Panc1 (cell line): ENCODE results near the gene F2. TPM values are rescaled to one million over a fixed set of nuclear protein-coding genes. Genes with fewer than 3 reads are reported as not detected.

ENCODE experiments used
- ATAC-seq: fragments of 200-7000 bp; cut with Tn5 transposase; 2 replicates; pipeline ENCODE4 v1.9.1; 2020; ENCODE audit warnings: mild to moderate bottlenecking, moderate library complexity
- BruUV-seq: library from RNA; stranded (reverse); fragments of 400-500 nt; replicated peaks from 2 replicates; lab custom pipeline; 2021; lab: Mats Ljungman, UMichigan
- CTCF ChIA-PET: fragments of 300-600 bp; sonication (Branson Sonifier 250); formaldehyde crosslinking; loops from one replicate; lab custom pipeline; 2022; ENCODE audit warnings: antibody characterized with exemption; lab: Charles Lee
- POLR2A ChIA-PET: fragments of 300-600 bp; sonication (Branson Sonifier 250); formaldehyde crosslinking; loops from one replicate; lab custom pipeline; 2022; ENCODE audit warnings: antibody characterized with exemption; lab: Charles Lee
- DNase-seq: peaks from one replicate; pipeline ENCODE4 v3.0.0-alpha.2; 2010; ENCODE audit warnings: low read depth, low spot score
- H3K27ac ChIP-seq: 2 replicates; pipeline ENCODE4 v1.5.1; 2011; ENCODE audit warnings: mild to moderate bottlenecking, low read length, inconsistent platforms
- H3K27me3 ChIP-seq: fragments of 200-500 bp; sonication (Bioruptor generic); 2 replicates; pipeline ENCODE4 v1.6.0; 2014; ENCODE audit warnings: low read length, inconsistent platforms; ENCODE audit not compliant: control insufficient read depth, insufficient read depth
- H3K36me3 ChIP-seq: fragments of 200-500 bp; sonication (Bioruptor generic); 2 replicates; pipeline ENCODE4 v1.5.1; 2014; ENCODE audit warnings: inconsistent platforms, mild to moderate bottlenecking, low read length, moderate library complexity; ENCODE audit not compliant: control insufficient read depth, insufficient read depth
- H3K4me1 ChIP-seq: 2 replicates; pipeline ENCODE4 v1.5.1; 2011; ENCODE audit warnings: inconsistent platforms, mild to moderate bottlenecking, low read length, moderate library complexity; ENCODE audit not compliant: control insufficient read depth, insufficient read depth
- H3K4me3 ChIP-seq, 2 experiments: 2 replicates each; pipeline ENCODE4 v1.5.1; 2011 to 2012; ENCODE audit warnings: low read depth in 2 of 2, low read length in 2 of 2, mild to moderate bottlenecking in 2 of 2, inconsistent platforms in 1 of 2, moderate library complexity in 1 of 2
- H3K9me3 ChIP-seq: fragments of 200-500 bp; sonication (Bioruptor generic); 2 replicates; pipeline ENCODE4 v1.5.1; 2014; ENCODE audit warnings: low read depth, mild to moderate bottlenecking, inconsistent platforms, low read length, moderate library complexity; ENCODE audit not compliant: control insufficient read depth, insufficient read depth
- CTCF ChIP-seq: fragments of 450-650 bp; IDR thresholded peaks from 2 replicates; pipeline ENCODE4 v1.5.1; 2017; ENCODE audit warnings: mild to moderate bottlenecking
- POLR2AphosphoS5 ChIP-seq: IDR thresholded peaks from 2 replicates; pipeline ENCODE4 v1.6.1; 2012; ENCODE audit warnings: mild to moderate bottlenecking, low read depth, low read length, moderate library complexity
- REST ChIP-seq, 2 experiments: IDR thresholded peaks; 2 replicates each; pipeline ENCODE4 v1.6.1; 2011 to 2012; ENCODE audit warnings: low read depth in 2 of 2, control low read depth in 1 of 2, low read length in 1 of 2, mild to moderate bottlenecking in 1 of 2, moderate library complexity in 1 of 2; ENCODE audit not compliant: insufficient read depth in 1 of 2
- TCF7L2 ChIP-seq: IDR thresholded peaks from 2 replicates; pipeline ENCODE4 v1.6.1; 2011; ENCODE audit warnings: mild to moderate bottlenecking, low read depth, low read length, inconsistent platforms
- in situ Hi-C: cut with HindIII; loops from 2 replicates; pipeline ENCODE4 v1.10.0; 2016; ENCODE audit warnings: low sequenced_read_pairs, low pct_unique_long_range_greater_than_20kb
- intact Hi-C: fragments of 100-400 bp; cut with micrococcal nuclease; formaldehyde crosslinking; loops from one replicate; pipeline ENCODE4 v1.10.0; 2022; ENCODE audit not compliant: unreplicated experiment
- total RNA-seq: library from RNA; stranded (reverse); gene quantifications from one replicate; pipeline ENCODE4 v1.2.1, GENCODE V29; 2021; ENCODE audit not compliant: unreplicated experiment

F2 gene
- total RNA-seq, 1 experiment from 2014 or later, result 0.64 TPM

GRCh38 chr11:46726206-46726862 lies 7.3 kb downstream of the F2 start:
- intact Hi-C loops, result no loop called here
- Histone ChIP-seq H3K4me3 (no peak overlapping the region), H3K4me1 (no peaks in the 10 kb centered on the region; the same call in 1 of the 2 replicates), H3K27ac (no peak overlapping the region), H3K27me3 (no peaks in the 10 kb centered on the region), H3K9me3 (no peaks in the 10 kb centered on the region), H3K36me3 (no peaks in the 10 kb centered on the region)
- in situ Hi-C loops, result no loop called here
- TF ChIP-seq CTCF (no peak), POLR2AphosphoS5 (no peak), REST (IDR thresholded peaks at IDR 0.05; ENCODE audit: insufficient read depth in 1 of 2, low read depth in 2 of 2, low read length in 1 of 2) (no peak), TCF7L2 (no peak)
- DNase-seq (no peak), ATAC-seq (no peak)
- CTCF ChIA-PET, result no interaction called here
- BruUV-seq, result no TSS peak
- POLR2A ChIA-PET, result no interaction called here

GRCh38 chr11:46727952-46728658 lies 9.1 kb downstream of the F2 start:
- no peaks in the 10 kb centered on the region for H3K36me3 ChIP-seq
- no peaks in the 10 kb centered on the region; the same call in 1 of the 2 replicates for H3K4me1 ChIP-seq
- in situ Hi-C loops, result no loop called here
- H3K9me3 ChIP-seq, result no peaks in the 10 kb centered on the region
- H3K27me3 ChIP-seq, result no peaks in the 10 kb centered on the region
- no peak overlapping the region for H3K4me3 ChIP-seq
- TF ChIP-seq REST (IDR thresholded peaks at IDR 0.05; ENCODE audit: insufficient read depth in 1 of 2, low read depth in 2 of 2, low read length in 1 of 2), result no peak
- TF ChIP-seq TCF7L2, result no peak
- CTCF ChIA-PET, result no interaction called here
- ATAC-seq (peak; percentile 33; the same call in 1 of the 2 replicates), DNase-seq (no peak)
- POLR2A ChIA-PET, result no interaction called here
- no peak overlapping the region for H3K27ac ChIP-seq
- intact Hi-C loops, result no loop called here
- BruUV-seq, result no TSS peak
